ENCODE measurements around the gene ALG14.

ALG14 gene

GRCh38 chr1:95067568-95067967, 5.2 kb downstream of the ALG14 start:
- no peak for TF ChIP-seq CTCF (IDR thresholded peaks at IDR 0.05; ENCODE audit: low read depth, low read length, missing control alignments)
- no peak for DNase-seq
- Histone ChIP-seq H3K36me3 (replicated peaks) (no peaks in the 10 kb centered on the region), H3K4me3 (ENCODE audit: low read depth, low read length) (no peak overlapping the region), H3K27me3 (replicated peaks) (no peaks in the 10 kb centered on the region), H3K27ac (no peak overlapping the region)
- in situ Hi-C loops (cut with HindIII; ENCODE audit: low pct_ligation_motif_present, low sequenced_read_pairs) = no loop called here

GRCh38 chr1:95067062-95067461, 5.7 kb downstream of the ALG14 start:
- in situ Hi-C loops (cut with HindIII; ENCODE audit: low pct_ligation_motif_present, low sequenced_read_pairs) = no loop called here
- Histone ChIP-seq H3K27ac (no peak overlapping the region), H3K4me3 (ENCODE audit: low read depth, low read length) (no peak overlapping the region), H3K27me3 (replicated peaks) (no peaks in the 10 kb centered on the region), H3K36me3 (replicated peaks) (no peaks in the 10 kb centered on the region)
- no peak for DNase-seq
- no peak for TF ChIP-seq CTCF (IDR thresholded peaks at IDR 0.05; ENCODE audit: low read depth, low read length, missing control alignments)

GRCh38 chr1:95061445-95062006, 11.2 kb downstream of the ALG14 start:
- in situ Hi-C loops (cut with HindIII; ENCODE audit: low pct_ligation_motif_present, low sequenced_read_pairs) = no loop called here
- no peak overlapping the region for H3K4me3 ChIP-seq (ENCODE audit: low read depth, low read length)
- no peaks in the 10 kb centered on the region for H3K36me3 ChIP-seq (replicated peaks)
- DNase-seq = no peak
- H3K27me3 ChIP-seq (replicated peaks) = no peaks in the 10 kb centered on the region
- TF ChIP-seq CTCF (IDR thresholded peaks at IDR 0.05; ENCODE audit: low read depth, low read length, missing control alignments) = no peak
- H3K27ac ChIP-seq = no peak overlapping the region

GRCh38 chr1:95058974-95059373, 13.8 kb downstream of the ALG14 start:
- DNase-seq = no peak
- Histone ChIP-seq H3K36me3 (replicated peaks) (no peaks in the 10 kb centered on the region), H3K27ac (no peak overlapping the region), H3K27me3 (replicated peaks) (no peaks in the 10 kb centered on the region), H3K4me3 (ENCODE audit: low read depth, low read length) (no peak overlapping the region)
- in situ Hi-C loops (cut with HindIII; ENCODE audit: low pct_ligation_motif_present, low sequenced_read_pairs) = no loop called here
- TF ChIP-seq CTCF (IDR thresholded peaks at IDR 0.05; ENCODE audit: low read depth, low read length, missing control alignments) = no peak

- no peak for DNase-seq
- TF ChIP-seq CTCF (IDR thresholded peaks at IDR 0.05; ENCODE audit: low read depth, low read length, missing control alignments) = no peak
- no peak overlapping the region for H3K4me3 ChIP-seq (ENCODE audit: low read depth, low read length)
- no peak overlapping the region for H3K27ac ChIP-seq
- no peaks in the 10 kb centered on the region for H3K27me3 ChIP-seq (replicated peaks)
- in situ Hi-C loops (cut with HindIII; ENCODE audit: low pct_ligation_motif_present, low sequenced_read_pairs) = no loop called here
- H3K36me3 ChIP-seq (replicated peaks) = no peaks in the 10 kb centered on the region
Measured at GRCh38 chr1:95057351-95057750, 15.4 kb downstream of the ALG14 start.

GRCh38 chr1:95049935-95050334, 22.8 kb downstream of the ALG14 start:
- no peak overlapping the region for H3K4me3 ChIP-seq (ENCODE audit: low read depth, low read length)
- no peaks in the 10 kb centered on the region for H3K36me3 ChIP-seq (replicated peaks)
- no peak overlapping the region for H3K27ac ChIP-seq
- no peak for TF ChIP-seq CTCF (IDR thresholded peaks at IDR 0.05; ENCODE audit: low read depth, low read length, missing control alignments)
- in situ Hi-C loops (cut with HindIII; ENCODE audit: low pct_ligation_motif_present, low sequenced_read_pairs) = loop anchor here (25.0 kb wide), 1 partner anchor 188 kb away; no protein-coding TSS in a partner anchor
- no peaks in the 10 kb centered on the region for H3K27me3 ChIP-seq (replicated peaks)
- DNase-seq = no peak
